Adipocyte (in vitro differentiated cells): Measurements from ENCODE around the gene CSNK1A1.
"Not testable (repeated sequence)": the region's sequence is repeated elsewhere in the genome, so short reads cannot be mapped to it uniquely, and the experiment has no call there.

Experiments
- DNase-seq: peaks from one replicate; pipeline ENCODE4 v3.0.0-alpha.2; 2015; ENCODE audit warnings: low read depth
- H3K27me3 ChIP-seq: replicated peaks from 2 replicates; pipeline ENCODE4 v1.7.0; 2013; ENCODE audit warnings: mild to moderate bottlenecking, low read length, moderate library complexity; ENCODE audit not compliant: control insufficient read depth, insufficient read depth
- H3K36me3 ChIP-seq: 2 replicates; pipeline ENCODE4 v1.7.0; 2013; ENCODE audit warnings: low read length, mild to moderate bottlenecking, moderate library complexity; ENCODE audit not compliant: control insufficient read depth, insufficient read depth, severe bottlenecking
- H3K4me1 ChIP-seq: 2 replicates; pipeline ENCODE4 v1.7.0; 2013; ENCODE audit warnings: mild to moderate bottlenecking, low read length, moderate library complexity; ENCODE audit not compliant: control insufficient read depth, insufficient read depth
- H3K4me3 ChIP-seq: 2 replicates; pipeline ENCODE4 v1.7.0; 2013; ENCODE audit warnings: mild to moderate bottlenecking, low read length, moderate library complexity
- H3K9ac ChIP-seq: 2 replicates; pipeline ENCODE4 v1.7.0; 2013; ENCODE audit warnings: mild to moderate bottlenecking, low read length, moderate library complexity
- H3K9me3 ChIP-seq: 2 replicates; pipeline ENCODE4 v1.7.0; 2013; ENCODE audit warnings: mild to moderate bottlenecking, low read length, moderate library complexity; ENCODE audit not compliant: control insufficient read depth

The CSNK1A1 gene

GRCh38 chr5:149551227-149552037, at the start of gene CSNK1A1:
Gene CSNK1A1, minus strand, starts transcription at chr5:149551439. Its CDS starts 475 bp downstream, at chr5:149550964.
- Histone ChIP-seq H3K4me1 (peaks cover 24% of the 10 kb centered on the region), H3K9ac (peak within 1 kb of the TSS; percentile 100), H3K27me3 (no peaks in the 10 kb centered on the region), H3K36me3 (peaks cover 21% of the 10 kb centered on the region), H3K9me3 (no peaks in the 10 kb centered on the region), H3K4me3 (peak within 1 kb of the TSS; percentile 99)
- peak; percentile 99 for DNase-seq

GRCh38 chr5:149600932-149601331, 49.7 kb upstream of the CSNK1A1 start:
- Histone ChIP-seq H3K4me1 (peaks cover 12% of the 10 kb centered on the region), H3K9me3 (no peaks in the 10 kb centered on the region), H3K9ac (no peak overlapping the region), H3K4me3 (no peak overlapping the region), H3K27me3 (no peaks in the 10 kb centered on the region), H3K36me3 (no peaks in the 10 kb centered on the region)
- DNase-seq: no peak

- Histone ChIP-seq H3K27me3 (no peaks in the 10 kb centered on the region), H3K9ac (no peak overlapping the region), H3K36me3 (no peaks in the 10 kb centered on the region), H3K4me3 (no peak overlapping the region), H3K4me1 (peaks cover 16% of the 10 kb centered on the region), H3K9me3 (no peaks in the 10 kb centered on the region)
- no peak for DNase-seq
Observed at GRCh38 chr5:149599375-149599774, 48.1 kb upstream of the CSNK1A1 start.

GRCh38 chr5:149598966-149599365, 47.7 kb upstream of the CSNK1A1 start:
- Histone ChIP-seq H3K36me3 (no peaks in the 10 kb centered on the region), H3K27me3 (no peaks in the 10 kb centered on the region), H3K4me3 (no peak overlapping the region), H3K4me1 (peaks cover 16% of the 10 kb centered on the region), H3K9ac (no peak overlapping the region), H3K9me3 (no peaks in the 10 kb centered on the region)
- DNase-seq: no peak

- not testable (repeated sequence) for H3K36me3 ChIP-seq, H3K9me3 ChIP-seq, H3K27me3 ChIP-seq, H3K9ac ChIP-seq, DNase-seq, H3K4me3 ChIP-seq
- H3K4me1 ChIP-seq: peaks cover 16% of the 10 kb centered on the region
Observed at GRCh38 chr5:149598234-149598633, 47.0 kb upstream of the CSNK1A1 start.

- H3K27me3 ChIP-seq: no peaks in the 10 kb centered on the region
- no peaks in the 10 kb centered on the region for H3K36me3 ChIP-seq
- peaks cover 16% of the 10 kb centered on the region for H3K4me1 ChIP-seq
- no peak overlapping the region for H3K4me3 ChIP-seq
- no peak for DNase-seq
- no peak overlapping the region for H3K9ac ChIP-seq
- no peaks in the 10 kb centered on the region for H3K9me3 ChIP-seq
Observed at GRCh38 chr5:149597618-149598017, 46.4 kb upstream of the CSNK1A1 start.

GRCh38 chr5:149596712-149597111, 45.5 kb upstream of the CSNK1A1 start:
- no peaks in the 10 kb centered on the region for H3K9me3 ChIP-seq
- no peaks in the 10 kb centered on the region for H3K27me3 ChIP-seq
- no peak for DNase-seq
- H3K4me1 ChIP-seq: peaks cover 16% of the 10 kb centered on the region
- no peak overlapping the region for H3K4me3 ChIP-seq
- no peaks in the 10 kb centered on the region for H3K36me3 ChIP-seq
- H3K9ac ChIP-seq: no peak overlapping the region

GRCh38 chr5:149595105-149595504, 43.9 kb upstream of the CSNK1A1 start:
- H3K9me3 ChIP-seq, H3K27me3 ChIP-seq, H3K9ac ChIP-seq, DNase-seq, H3K36me3 ChIP-seq, H3K4me3 ChIP-seq: not testable (repeated sequence)
- peaks cover 16% of the 10 kb centered on the region for H3K4me1 ChIP-seq

- Histone ChIP-seq H3K4me3 (no peak overlapping the region), H3K9ac (no peak overlapping the region), H3K4me1 (peaks cover 16% of the 10 kb centered on the region), H3K36me3 (no peaks in the 10 kb centered on the region), H3K27me3 (no peaks in the 10 kb centered on the region), H3K9me3 (no peaks in the 10 kb centered on the region)
- peak; percentile 31 for DNase-seq
Observed at GRCh38 chr5:149594206-149594895, 43.1 kb upstream of the CSNK1A1 start.

- Histone ChIP-seq H3K4me1 (peaks cover 16% of the 10 kb centered on the region), H3K9ac (no peak overlapping the region), H3K4me3 (no peak overlapping the region), H3K27me3 (no peaks in the 10 kb centered on the region), H3K9me3 (no peaks in the 10 kb centered on the region), H3K36me3 (no peaks in the 10 kb centered on the region)
- DNase-seq: no peak
Observed at GRCh38 chr5:149593370-149593769, 42.1 kb upstream of the CSNK1A1 start.

GRCh38 chr5:149588936-149589335, 37.7 kb upstream of the CSNK1A1 start:
- H3K4me3 ChIP-seq: no peak overlapping the region
- no peaks in the 10 kb centered on the region for H3K9me3 ChIP-seq
- peaks cover 8% of the 10 kb centered on the region for H3K4me1 ChIP-seq
- H3K27me3 ChIP-seq: no peaks in the 10 kb centered on the region
- H3K36me3 ChIP-seq: no peaks in the 10 kb centered on the region
- no peak overlapping the region for H3K9ac ChIP-seq
- DNase-seq: peak; percentile 52
